Right renal pelvis (tissue), 4 donors: Measurements from ENCODE around the gene INVS. TPM values are rescaled to one million over a fixed set of nuclear protein-coding genes. Genes with fewer than 3 reads are reported as not detected.
A peak's percentile ranks its signal among the peaks of the same experiment; 100 is the strongest.
"Not testable (repeated sequence)": the region's sequence is repeated elsewhere in the genome, so short reads cannot be mapped to it uniquely, and the experiment has no call there.

ENCODE experiments used
- DNase-seq, 4 donors: peaks; one replicate each; pipeline ENCODE4 v3.0.0-alpha.2; 2013; ENCODE audit warnings: low read depth in 4 of 4, low spot score in 3 of 4, missing footprints in 1 of 4
- polyA plus RNA-seq, 4 donors: library from polyadenylated mRNA; unstranded; fragments of 120-200 nt; gene quantifications; one replicate each; pipeline ENCODE4 v1.2.1, GENCODE V29; 2013; ENCODE audit not compliant: insufficient read length in 4 of 4

Gene INVS
- polyA plus RNA-seq, 4 donors, result 14.8 to 22.4 (median 16.5) TPM

GRCh38 chr9:100117316-100117715 lies 18.3 kb downstream of the INVS start:
- no peak for DNase-seq

DNA sequence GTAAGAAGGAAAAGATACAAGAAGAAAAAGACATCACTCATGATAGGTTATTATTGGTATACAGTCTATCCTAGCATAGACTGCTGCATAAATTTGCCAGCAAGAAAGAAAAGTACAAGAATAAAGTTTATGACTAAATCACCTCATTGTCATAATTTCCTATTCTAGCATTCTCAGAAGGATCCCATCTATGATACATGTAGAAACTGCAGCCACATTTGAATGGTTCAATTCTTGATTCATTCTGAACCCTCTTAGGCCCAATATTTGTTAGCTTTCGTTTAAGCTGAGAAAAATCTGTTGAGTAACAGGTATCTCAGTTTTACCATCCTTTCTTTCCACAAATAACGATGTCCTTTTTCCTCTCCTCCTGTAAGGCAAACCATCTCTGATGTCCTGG lies 21.2 kb downstream of the INVS start:
- DNase-seq, result no peak

DNA sequence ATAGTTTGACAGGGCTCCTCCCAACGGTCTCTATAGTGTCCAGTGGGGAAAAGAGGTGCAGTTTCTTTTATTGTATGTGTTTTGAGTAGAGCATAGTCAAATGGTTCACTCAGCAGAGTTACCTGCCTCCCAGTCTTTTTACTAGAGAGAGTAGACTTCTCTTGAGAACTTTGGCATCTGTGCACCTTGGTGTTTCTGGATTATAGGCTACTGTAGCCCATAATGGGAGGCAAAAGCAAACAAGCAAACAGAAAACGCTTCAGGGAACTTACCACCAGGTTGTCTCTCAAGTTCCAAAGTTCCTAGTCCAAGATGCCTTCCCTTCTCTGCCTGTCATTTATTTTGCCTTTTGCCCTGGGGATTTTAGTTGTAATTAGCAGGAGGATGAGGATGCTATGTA lies 26.2 kb downstream of the INVS start:
- no peak for DNase-seq

GRCh38 chr9:100125910-100126309 lies 26.9 kb downstream of the INVS start:
- no peak for DNase-seq

DNA sequence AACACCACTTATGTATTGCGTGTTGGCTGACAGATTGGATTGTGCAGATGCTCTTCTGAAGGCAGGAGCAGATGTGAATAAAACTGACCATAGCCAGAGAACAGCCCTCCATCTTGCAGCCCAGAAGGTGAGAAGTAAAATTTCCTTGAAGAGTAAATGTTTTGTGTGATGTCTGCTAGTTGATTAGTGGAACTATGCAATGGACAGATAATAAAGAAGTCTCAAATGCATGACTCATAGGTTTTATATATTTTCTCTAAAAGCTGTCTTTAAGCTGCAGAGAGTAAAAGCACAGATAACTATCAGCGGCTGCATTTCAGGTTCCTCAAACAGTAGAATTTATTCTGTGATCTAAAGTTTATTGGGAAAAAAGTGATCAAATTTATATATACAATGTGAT lies 27.4 kb downstream of the INVS start:
- DNase-seq, result no peak

GRCh38 chr9:100129772-100130171 lies 30.7 kb downstream of the INVS start:
- DNase-seq, result no peak

DNA sequence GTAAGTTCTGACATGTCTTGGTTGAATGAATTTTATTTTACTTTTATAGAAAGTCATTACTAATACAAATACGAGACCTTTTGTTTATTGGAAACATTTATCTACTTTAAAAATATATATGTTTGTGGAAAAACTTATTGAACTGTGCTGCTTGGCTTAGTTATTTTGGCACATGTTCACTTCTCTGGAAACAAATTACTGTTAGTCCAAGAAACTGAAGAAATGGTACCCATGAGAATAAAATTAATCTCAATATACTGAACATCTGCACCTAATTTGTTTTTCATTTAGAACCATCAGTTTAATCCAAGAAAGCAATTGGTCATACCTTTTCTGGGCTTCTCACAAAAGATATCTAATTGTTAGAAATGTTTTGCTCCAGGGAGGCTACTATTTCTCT lies 32.2 kb downstream of the INVS start:
- DNase-seq, result no peak

- no peak for DNase-seq
These were observed 32.9 kb downstream of the INVS start for GRCh38 chr9:100131875-100132430.

DNA sequence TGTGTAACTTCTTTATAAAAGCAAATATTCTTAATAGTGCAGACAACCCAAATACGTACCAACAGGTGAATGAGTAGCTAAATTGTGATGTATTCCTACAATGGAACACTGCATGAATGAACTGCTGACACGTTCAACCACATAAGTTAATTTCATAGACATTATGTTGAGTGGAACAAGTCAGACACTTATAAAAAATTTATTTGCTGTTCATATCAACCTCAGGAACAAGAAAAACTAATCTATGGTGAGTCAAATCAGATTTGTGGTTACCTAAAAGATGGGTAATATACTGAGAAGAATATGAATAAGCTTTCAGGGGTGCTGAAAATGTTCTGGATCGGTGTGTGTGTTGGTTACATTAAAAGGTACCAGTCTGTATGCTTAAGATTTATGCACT lies 35.7 kb downstream of the INVS start:
- DNase-seq, result no peak

DNA sequence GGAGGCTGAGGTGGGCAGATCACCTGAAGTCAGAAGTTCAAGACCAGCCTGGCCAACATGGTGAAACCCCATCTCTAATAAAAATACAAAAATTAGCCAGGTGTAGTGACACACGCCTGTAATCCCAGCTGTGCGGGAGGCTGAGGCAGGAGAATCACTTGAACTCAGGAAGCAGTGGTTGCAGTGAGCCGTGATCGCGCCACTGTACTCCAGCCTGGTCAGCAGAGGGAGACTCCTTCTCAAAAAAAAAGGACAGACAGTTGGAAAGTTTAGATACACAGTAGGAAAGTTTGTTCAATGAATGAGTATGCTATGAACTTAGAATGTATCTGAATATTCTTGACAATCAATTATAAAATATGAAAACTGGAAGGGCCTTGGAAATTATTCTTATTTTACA lies 37.8 kb downstream of the INVS start:
- not testable (repeated sequence) for DNase-seq

DNA sequence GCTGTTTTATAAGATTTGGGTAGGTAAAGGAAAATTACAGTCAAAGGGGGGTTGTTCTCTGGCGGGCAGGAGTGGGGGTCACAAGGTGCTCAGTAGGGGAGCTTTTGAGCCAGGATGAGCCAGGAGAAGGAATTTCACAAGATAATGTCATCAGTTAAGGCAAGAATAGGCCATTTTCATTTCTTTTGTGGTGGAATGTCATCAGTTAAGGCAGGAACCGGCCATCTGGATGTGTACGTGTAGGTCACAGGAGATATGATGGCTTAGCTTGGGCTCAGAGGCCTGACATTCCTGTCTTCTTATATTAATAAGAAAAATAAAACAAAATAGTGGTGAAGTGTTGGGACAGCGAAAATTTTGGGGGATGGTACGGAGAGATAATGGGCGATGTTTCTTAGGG lies 41.3 kb downstream of the INVS start:
- DNase-seq, result not testable (repeated sequence)

DNA sequence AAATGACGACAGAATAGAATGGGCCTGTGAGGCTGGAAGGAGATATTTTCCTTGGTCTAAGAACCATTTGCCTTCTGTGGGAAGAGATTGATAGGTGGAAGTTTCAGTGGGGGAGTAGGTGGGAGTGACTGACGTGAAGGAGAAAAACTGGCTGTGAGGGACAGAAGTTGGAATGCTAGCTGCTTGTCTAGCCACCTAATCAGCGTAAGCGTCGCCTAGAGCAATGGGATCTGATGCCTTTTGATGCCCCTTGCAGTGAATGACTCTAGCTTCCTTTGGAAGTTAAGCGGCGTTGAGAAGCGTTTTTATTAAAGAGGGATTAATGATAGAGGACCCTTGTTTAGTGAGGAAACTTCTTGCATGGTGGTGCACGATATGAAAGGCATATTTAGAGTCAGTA lies 42.8 kb downstream of the INVS start:
- DNase-seq, result not testable (repeated sequence)

- DNase-seq, result not testable (repeated sequence)
These were observed 46.3 kb downstream of the INVS start for GRCh38 chr9:100145167-100145934.

DNA sequence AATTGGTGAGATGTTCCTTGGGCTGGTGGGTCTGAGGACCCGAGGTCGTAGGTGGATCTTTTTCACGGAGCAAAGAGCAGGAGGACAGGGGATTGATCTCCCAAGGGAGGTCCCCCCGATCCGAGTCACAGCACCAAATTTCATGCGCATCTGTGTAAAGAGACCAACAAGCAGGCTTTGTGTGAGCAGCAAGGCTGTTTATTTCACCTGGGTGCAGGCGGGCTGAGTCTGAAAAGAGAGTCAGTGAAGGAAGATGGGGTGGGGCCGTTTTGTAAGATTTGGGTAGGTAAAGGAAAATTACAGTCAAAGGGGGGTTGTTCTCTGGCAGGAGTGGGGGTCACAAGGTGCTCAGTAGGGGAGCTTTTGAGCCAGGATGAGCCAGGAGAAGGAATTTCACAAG lies 46.9 kb downstream of the INVS start:
- DNase-seq, result not testable (repeated sequence)

- peak in 1 of 4 donors; percentile 1 for DNase-seq
These were observed 51.2 kb downstream of the INVS start for GRCh38 chr9:100150214-100150613.

- DNase-seq, result no peak
These were observed 61.0 kb downstream of the INVS start for GRCh38 chr9:100160021-100160420.

- DNase-seq, result no peak
These were observed 68.1 kb downstream of the INVS start for GRCh38 chr9:100167176-100167575.

DNA sequence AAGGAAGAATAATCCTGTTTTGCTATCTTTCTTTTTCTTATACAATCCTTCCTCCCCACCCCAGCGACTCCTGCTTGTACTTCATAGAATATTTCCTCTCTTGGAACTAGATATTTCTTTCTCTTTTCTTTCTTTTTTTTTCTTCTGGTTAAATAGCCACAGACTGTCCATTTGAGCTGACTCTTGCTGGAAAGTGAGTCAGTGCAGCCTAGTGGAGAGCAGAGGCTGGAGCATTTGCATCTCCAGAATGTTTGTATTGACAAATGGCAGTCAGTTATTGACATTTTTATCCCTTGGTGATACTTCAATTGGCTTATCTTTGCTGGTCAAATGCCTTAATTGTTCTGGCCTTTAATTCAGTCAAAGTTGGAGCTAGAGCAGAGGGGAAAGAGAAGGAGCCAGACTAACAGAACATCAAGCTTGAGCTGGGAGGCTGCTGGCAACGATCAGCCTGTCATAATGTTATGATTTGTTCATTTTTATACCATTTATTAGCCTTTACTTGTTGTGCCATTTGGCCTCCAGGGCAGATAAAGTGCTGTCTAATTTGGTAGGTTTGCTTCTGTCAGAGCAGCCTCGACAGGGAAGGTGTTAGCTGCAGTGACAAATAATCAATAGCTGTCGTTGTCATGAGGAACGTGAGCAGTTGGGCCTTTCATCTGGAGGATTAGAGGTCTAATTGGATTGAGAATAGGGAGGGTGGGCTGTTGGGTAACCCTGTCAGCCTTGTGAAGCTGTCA lies 69.0 kb downstream of the INVS start:
- no peak for DNase-seq

GRCh38 chr9:100170085-100170484 lies 71.0 kb downstream of the INVS start:
- DNase-seq, result no peak

- no peak for DNase-seq
These were observed 71.5 kb downstream of the INVS start for GRCh38 chr9:100170556-100170955.

GRCh38 chr9:100186356-100186755 lies 87.3 kb downstream of the INVS start:
- DNase-seq, result no peak

- DNase-seq, result no peak
These were observed 91.3 kb downstream of the INVS start for GRCh38 chr9:100190339-100190738.
